Gastrocnemius medialis (tissue), 4 donors: ENCODE data around the gene SVIP.

Experiments
- CTCF ChIP-seq, 5 experiments: fragments of 450-650 bp in 3 of 5; fragments of 200-600 bp in 2 of 5; sonication (generic) in 2 of 5; IDR thresholded peaks in 4 of 5; conservative IDR thresholded peaks in 1 of 5; 1 replicate in 4 of 5; 2 replicates in 1 of 5; pipeline ENCODE4 v1.5.1; 2016 to 2019; ENCODE audit warnings: antibody characterized with exemption in 5 of 5, mild to moderate bottlenecking in 3 of 5, moderate library complexity in 3 of 5
- POLR2A ChIP-seq, 2 donors: fragments of 450-650 bp; IDR thresholded peaks; one replicate each; pipeline ENCODE4 v1.6.1; 2017; ENCODE audit warnings: antibody characterized with exemption in 2 of 2, mild to moderate bottlenecking in 2 of 2, moderate library complexity in 2 of 2

- no peak for TF ChIP-seq CTCF (IDR thresholded peaks at IDR 0.05 in 4 of 5, conservative IDR thresholded peaks at IDR 0.05 in 1 of 5)
- TF ChIP-seq POLR2A (IDR thresholded peaks at IDR 0.05) = no peak
These were observed 447 bp upstream of the SVIP start for GRCh38 chr11:22830082-22830414.
